ENCODE results near the gene KRT86.

Gene KRT86

GRCh38 chr12:52351196-52352059 is 77.0 kb downstream of the KRT86 start:
- Histone ChIP-seq H3K9ac (ENCODE audit: low read depth, low read length) (no peak overlapping the region), H3K4me1 (ENCODE audit: insufficient read depth, low read length) (no peaks in the 10 kb centered on the region; the same call in 1 of the 2 replicates), H3K4me3 (ENCODE audit: low read length) (no peak overlapping the region), H3K9me3 (ENCODE audit: insufficient read depth, low read depth, low read length) (no peaks in the 10 kb centered on the region), H3K27me3 (ENCODE audit: insufficient read depth, low read length) (peaks cover 6% of the 10 kb centered on the region; the same call in 1 of the 2 replicates), H3K36me3 (ENCODE audit: insufficient read depth, low read depth, low read length) (no peaks in the 10 kb centered on the region), H3K27ac (ENCODE audit: low read length) (no peak overlapping the region)

GRCh38 chr12:52352951-52353350 is 78.5 kb downstream of the KRT86 start:
- Histone ChIP-seq H3K4me1 (ENCODE audit: insufficient read depth, low read length) (no peaks in the 10 kb centered on the region; the same call in 1 of the 2 replicates), H3K27me3 (ENCODE audit: insufficient read depth, low read length) (peaks cover 6% of the 10 kb centered on the region; the same call in 1 of the 2 replicates), H3K36me3 (ENCODE audit: insufficient read depth, low read depth, low read length) (no peaks in the 10 kb centered on the region), H3K4me3 (ENCODE audit: low read length) (no peak overlapping the region), H3K27ac (ENCODE audit: low read length) (no peak overlapping the region), H3K9ac (ENCODE audit: low read depth, low read length) (no peak overlapping the region), H3K9me3 (ENCODE audit: insufficient read depth, low read depth, low read length) (no peaks in the 10 kb centered on the region)

GRCh38 chr12:52353766-52354165 is 79.3 kb downstream of the KRT86 start:
- Histone ChIP-seq H3K9ac (ENCODE audit: low read depth, low read length) (no peak overlapping the region), H3K4me3 (ENCODE audit: low read length) (no peak overlapping the region), H3K9me3 (ENCODE audit: insufficient read depth, low read depth, low read length) (no peaks in the 10 kb centered on the region), H3K27ac (ENCODE audit: low read length) (no peak overlapping the region), H3K27me3 (ENCODE audit: insufficient read depth, low read length) (peaks cover 6% of the 10 kb centered on the region; the same call in 1 of the 2 replicates), H3K4me1 (ENCODE audit: insufficient read depth, low read length) (no peaks in the 10 kb centered on the region; the same call in 1 of the 2 replicates), H3K36me3 (ENCODE audit: insufficient read depth, low read depth, low read length) (no peaks in the 10 kb centered on the region)

GRCh38 chr12:52354200-52354599 is 79.8 kb downstream of the KRT86 start:
- peaks cover 6% of the 10 kb centered on the region; the same call in 1 of the 2 replicates for H3K27me3 ChIP-seq (ENCODE audit: insufficient read depth, low read length)

GRCh38 chr12:52355176-52355575 is 80.7 kb downstream of the KRT86 start:
- Histone ChIP-seq H3K27me3 (ENCODE audit: insufficient read depth, low read length) (peaks cover 6% of the 10 kb centered on the region; the same call in 1 of the 2 replicates), H3K27ac (ENCODE audit: low read length) (no peak overlapping the region), H3K4me1 (ENCODE audit: insufficient read depth, low read length) (no peaks in the 10 kb centered on the region; the same call in 1 of the 2 replicates), H3K9ac (ENCODE audit: low read depth, low read length) (no peak overlapping the region), H3K36me3 (ENCODE audit: insufficient read depth, low read depth, low read length) (no peaks in the 10 kb centered on the region), H3K4me3 (ENCODE audit: low read length) (no peak overlapping the region), H3K9me3 (ENCODE audit: insufficient read depth, low read depth, low read length) (no peaks in the 10 kb centered on the region)

More at GRCh38 chr12:52354200-52354599, 79.8 kb downstream of the KRT86 start:
- H3K4me3 ChIP-seq (ENCODE audit: low read length) = no peak overlapping the region
- H3K27ac ChIP-seq (ENCODE audit: low read length) = no peak overlapping the region
- no peaks in the 10 kb centered on the region; the same call in 1 of the 2 replicates for H3K4me1 ChIP-seq (ENCODE audit: insufficient read depth, low read length)
- H3K9me3 ChIP-seq (ENCODE audit: insufficient read depth, low read depth, low read length) = no peaks in the 10 kb centered on the region
- no peak overlapping the region for H3K9ac ChIP-seq (ENCODE audit: low read depth, low read length)
- no peaks in the 10 kb centered on the region for H3K36me3 ChIP-seq (ENCODE audit: insufficient read depth, low read depth, low read length)

- H3K27ac ChIP-seq (ENCODE audit: low read length) = no peak overlapping the region
- no peaks in the 10 kb centered on the region for H3K36me3 ChIP-seq (ENCODE audit: insufficient read depth, low read depth, low read length)
- peaks cover 6% of the 10 kb centered on the region; the same call in 1 of the 2 replicates for H3K27me3 ChIP-seq (ENCODE audit: insufficient read depth, low read length)
- H3K9me3 ChIP-seq (ENCODE audit: insufficient read depth, low read depth, low read length) = no peaks in the 10 kb centered on the region
- H3K4me1 ChIP-seq (ENCODE audit: insufficient read depth, low read length) = no peaks in the 10 kb centered on the region; the same call in 1 of the 2 replicates
- no peak overlapping the region for H3K4me3 ChIP-seq (ENCODE audit: low read length)
- no peak overlapping the region for H3K9ac ChIP-seq (ENCODE audit: low read depth, low read length)
Observed at GRCh38 chr12:52356031-52356761, 81.8 kb downstream of the KRT86 start.

GRCh38 chr12:52356762-52357580 is 82.5 kb downstream of the KRT86 start:
- no peak overlapping the region for H3K9ac ChIP-seq (ENCODE audit: low read depth, low read length)
- H3K4me1 ChIP-seq (ENCODE audit: insufficient read depth, low read length) = no peaks in the 10 kb centered on the region; the same call in 1 of the 2 replicates
- H3K9me3 ChIP-seq (ENCODE audit: insufficient read depth, low read depth, low read length) = no peaks in the 10 kb centered on the region
- no peak overlapping the region for H3K4me3 ChIP-seq (ENCODE audit: low read length)
- H3K27ac ChIP-seq (ENCODE audit: low read length) = no peak overlapping the region
- peaks cover 6% of the 10 kb centered on the region; the same call in 1 of the 2 replicates for H3K27me3 ChIP-seq (ENCODE audit: insufficient read depth, low read length)
- no peaks in the 10 kb centered on the region for H3K36me3 ChIP-seq (ENCODE audit: insufficient read depth, low read depth, low read length)

Measured in iPS-20b (cell line).